Endothelial cell of umbilical vein (primary cell): ENCODE measurements around the gene GRIN3B. TPM values are rescaled to one million over a fixed set of nuclear protein-coding genes. Genes with fewer than 3 reads are reported as not detected.

ENCODE experiments used
- BruUV-seq: library from RNA; stranded (reverse); fragments of 400-500 nt; replicated peaks from 2 replicates; lab custom pipeline; 2021; lab: Mats Ljungman, UMichigan
- CTCF ChIA-PET: fragments of 300-600, 350-600 bp; sonication (Branson Sonifier 250); formaldehyde crosslinking; loops from one replicate; lab custom pipeline; 2021; ENCODE audit warnings: antibody characterized with exemption, inconsistent platforms; lab: Charles Lee
- POLR2A ChIA-PET: fragments of 300-600, 350-600 bp; sonication (Branson Sonifier 250); formaldehyde crosslinking; loops from one replicate; lab custom pipeline; 2021; ENCODE audit warnings: antibody characterized with exemption, inconsistent platforms; lab: Charles Lee
- DNase-seq: peaks from one replicate; pipeline ENCODE4 v3.0.0-alpha.2; 2011; ENCODE audit warnings: low read depth, low spot score
- FAIRE-seq: peaks from 2 replicates; lab custom pipeline; 2011; peaks lifted over from hg19 to GRCh38; lab: Jason Lieb, UNC
- H2AFZ ChIP-seq: 2 replicates; pipeline ENCODE4 v1.6.0; 2012; ENCODE audit warnings: low read depth, low read length, control low read depth, inconsistent platforms
- H3K27ac ChIP-seq: 2 replicates; pipeline ENCODE4 v1.5.1; 2011; ENCODE audit warnings: low read depth, mild to moderate bottlenecking, control low read depth, low read length, moderate library complexity; ENCODE audit not compliant: insufficient read depth
- H3K27me3 ChIP-seq, 2 experiments: 2 replicates each; pipeline versions ENCODE4 v1.6.0 to v1.6.1; 2011; ENCODE audit warnings: low read length in 2 of 2, mixed read lengths in 1 of 2; ENCODE audit not compliant: control insufficient read depth in 2 of 2, insufficient read depth in 2 of 2
- H3K36me3 ChIP-seq, 2 experiments: 2 replicates in 1 of 2; 3 replicates in 1 of 2; pipeline ENCODE4 v1.5.1; 2011; ENCODE audit warnings: low read length in 2 of 2, mild to moderate bottlenecking in 1 of 2, moderate library complexity in 1 of 2; ENCODE audit not compliant: control insufficient read depth in 2 of 2, insufficient read depth in 2 of 2; ENCODE audit errors: extremely low read depth in 1 of 2
- H3K4me1 ChIP-seq: 3 replicates; pipeline ENCODE4 v1.5.1; 2011; ENCODE audit warnings: mild to moderate bottlenecking, low read length; ENCODE audit not compliant: control insufficient read depth, insufficient read depth; ENCODE audit errors: extremely low read depth
- H3K4me2 ChIP-seq: 2 replicates; pipeline ENCODE4 v1.6.1; 2011; ENCODE audit warnings: low read length, control low read depth, mixed read lengths; ENCODE audit not compliant: insufficient read depth
- H3K4me3 ChIP-seq, 3 experiments: fragments of 200-600 bp in 1 of 3; sonication (generic), shearing (Covaris generic) in 1 of 3; replicated peaks in 1 of 3; 2 replicates each; pipeline ENCODE4 v1.5.1; 2011 to 2016; ENCODE audit warnings: control low read depth in 3 of 3, low read length in 3 of 3, mild to moderate bottlenecking in 2 of 3, inconsistent platforms in 1 of 3, low read depth in 1 of 3, moderate library complexity in 1 of 3; ENCODE audit not compliant: insufficient read depth in 1 of 3
- H3K79me2 ChIP-seq: 2 replicates; pipeline ENCODE4 v1.6.0; 2012; ENCODE audit warnings: low read length, inconsistent platforms; ENCODE audit not compliant: control insufficient read depth, insufficient read depth
- H3K9ac ChIP-seq: replicated peaks from 2 replicates; pipeline ENCODE3; 2011; ENCODE audit warnings: low read length, control low read depth; ENCODE audit not compliant: insufficient read depth; ENCODE audit errors: extremely low read depth
- H3K9me1 ChIP-seq: replicated peaks from 3 replicates; pipeline ENCODE4 v1.6.0; 2011; ENCODE audit warnings: mild to moderate bottlenecking, low read length; ENCODE audit not compliant: control insufficient read depth, insufficient read depth; ENCODE audit errors: extremely low read depth
- H3K9me3 ChIP-seq: replicated peaks from 2 replicates; pipeline ENCODE4 v1.5.1; 2012; ENCODE audit warnings: low read length, inconsistent platforms; ENCODE audit not compliant: control insufficient read depth, insufficient read depth
- H4K20me1 ChIP-seq: replicated peaks from 2 replicates; pipeline ENCODE3; 2011; ENCODE audit warnings: mild to moderate bottlenecking, low read length; ENCODE audit not compliant: control insufficient read depth, insufficient read depth; ENCODE audit errors: extremely low read depth
- EZH2 ChIP-seq: IDR thresholded peaks from 2 replicates; pipeline ENCODE4 v1.6.1; 2012; ENCODE audit warnings: borderline replicate concordance, low read depth, mild to moderate bottlenecking, moderate library complexity, low read length, inconsistent platforms; ENCODE audit not compliant: severe bottlenecking
- FOS ChIP-seq: IDR thresholded peaks from 2 replicates; pipeline ENCODE4 v1.6.1; 2011; ENCODE audit warnings: mild to moderate bottlenecking, low read length, moderate library complexity, borderline replicate concordance; ENCODE audit not compliant: insufficient read depth
- GATA2 ChIP-seq: IDR thresholded peaks from 2 replicates; pipeline ENCODE4 v1.7.0; 2011; ENCODE audit warnings: low read depth, mild to moderate bottlenecking, moderate library complexity, mixed read lengths, low read length; ENCODE audit not compliant: insufficient read length, insufficient read depth
- JUN ChIP-seq: IDR thresholded peaks from 2 replicates; pipeline ENCODE4 v1.6.1; 2011; ENCODE audit warnings: borderline replicate concordance, low read depth; ENCODE audit not compliant: insufficient read length, insufficient read depth
- MYC ChIP-seq: IDR thresholded peaks from one replicate; pipeline ENCODE4 v1.6.1; 2011; ENCODE audit warnings: mild to moderate bottlenecking, low read depth, low read length
- POLR2A ChIP-seq: IDR thresholded peaks from 2 replicates; pipeline ENCODE4 v1.6.1; 2012; ENCODE audit warnings: low read depth, mild to moderate bottlenecking, control low read depth, low read length
- POLR2AphosphoS5 ChIP-seq: IDR thresholded peaks from 2 replicates; pipeline ENCODE4 v1.6.1; 2012; ENCODE audit warnings: low read depth, mild to moderate bottlenecking, control low read depth, low read length, moderate library complexity; ENCODE audit not compliant: insufficient read depth
- dilution Hi-C: fragments of 300-500 bp; cut with MboI; formaldehyde crosslinking; loops from one replicate; pipeline ENCODE4 v1.15.0; 2019; ENCODE audit warnings: low sequenced_read_pairs; ENCODE audit not compliant: extremely low pct_ligation_motif_present
- intact Hi-C: fragments of 100-400 bp; cut with micrococcal nuclease; formaldehyde crosslinking; loops from one replicate; pipeline ENCODE4 v1.10.0; 2022
- polyA plus RNA-seq, 4 experiments: library from polyadenylated mRNA; depleted of rRNA in 3 of 4; stranded (reverse) in 3 of 4; unstranded in 1 of 4; fragments of >200 nt; gene quantifications; 2 replicates each; pipeline versions ENCODE4 v1.2.1 to v1.2.3, GENCODE V29; 2011 to 2012; ENCODE audit warnings: missing spikeins in 1 of 4
- total RNA-seq: library from RNA; stranded (reverse); gene quantifications from 2 replicates; pipeline ENCODE4 v1.2.3, GENCODE V29; 2021
- TF ChIP-seq, protein P1 (sequence below): IDR thresholded peaks from 2 replicates; pipeline ENCODE4 v1.6.1; 2011; ENCODE audit not compliant: insufficient read depth, insufficient read length
- TF ChIP-seq, protein P2 (sequence below), 2 donors: IDR thresholded peaks; 1 replicate in 1 of 2; 2 replicates in 1 of 2; pipeline ENCODE4 v1.5.1; 2011; ENCODE audit warnings: low read length in 2 of 2, mild to moderate bottlenecking in 2 of 2, moderate library complexity in 2 of 2, control low read depth in 1 of 2, inconsistent platforms in 1 of 2, low read depth in 1 of 2; ENCODE audit not compliant: insufficient read depth in 1 of 2; ENCODE audit errors: extremely low read depth in 1 of 2

Gene GRIN3B
- total and polyA plus RNA-seq, 2 donors (not counting 3 experiments of a cell fraction or from before 2014, with no cell fraction given): 0.43 to 0.82 TPM

DNA sequence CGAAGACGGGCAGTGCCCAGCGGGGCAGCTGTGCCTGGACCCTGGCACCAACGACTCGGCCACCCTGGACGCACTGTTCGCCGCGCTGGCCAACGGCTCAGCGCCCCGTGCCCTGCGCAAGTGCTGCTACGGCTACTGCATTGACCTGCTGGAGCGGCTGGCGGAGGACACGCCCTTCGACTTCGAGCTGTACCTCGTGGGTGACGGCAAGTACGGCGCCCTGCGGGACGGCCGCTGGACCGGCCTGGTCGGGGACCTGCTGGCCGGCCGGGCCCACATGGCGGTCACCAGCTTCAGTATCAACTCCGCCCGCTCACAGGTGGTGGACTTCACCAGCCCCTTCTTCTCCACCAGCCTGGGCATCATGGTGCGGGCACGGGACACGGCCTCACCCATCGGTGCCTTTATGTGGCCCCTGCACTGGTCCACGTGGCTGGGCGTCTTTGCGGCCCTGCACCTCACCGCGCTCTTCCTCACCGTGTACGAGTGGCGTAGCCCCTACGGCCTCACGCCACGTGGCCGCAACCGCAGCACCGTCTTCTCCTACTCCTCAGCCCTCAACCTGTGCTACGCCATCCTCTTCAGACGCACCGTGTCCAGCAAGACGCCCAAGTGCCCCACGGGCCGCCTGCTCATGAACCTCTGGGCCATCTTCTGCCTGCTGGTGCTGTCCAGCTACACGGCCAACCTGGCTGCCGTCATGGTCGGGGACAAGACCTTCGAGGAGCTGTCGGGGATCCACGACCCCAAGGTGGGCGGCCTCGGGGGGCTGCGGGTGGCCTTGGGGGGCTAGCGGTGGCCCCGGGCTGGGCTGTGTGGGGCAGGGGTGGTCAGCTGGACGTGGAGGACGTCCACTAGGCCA, 4.8 kb downstream of the GRIN3B start:
- no peaks in the 10 kb centered on the region for H3K4me1 ChIP-seq
- BruUV-seq: no TSS peak
- no peaks in the 10 kb centered on the region for H4K20me1 ChIP-seq
- DNase-seq (no peak), FAIRE-seq (no peak)
- H3K4me2 ChIP-seq: no peak overlapping the region
- H2AFZ ChIP-seq: no peak overlapping the region
- CTCF ChIA-PET: interaction anchor here (1.0 kb wide), 1 partner anchor 8 kb away, joined by 3 read pairs; no protein-coding TSS in a partner anchor
- H3K79me2 ChIP-seq: no peaks in the 10 kb centered on the region
- POLR2A ChIA-PET: no interaction called here
- H3K9ac ChIP-seq: no peak overlapping the region
- no peaks in the 10 kb centered on the region for H3K9me3 ChIP-seq
- TF ChIP-seq, protein P1, sequence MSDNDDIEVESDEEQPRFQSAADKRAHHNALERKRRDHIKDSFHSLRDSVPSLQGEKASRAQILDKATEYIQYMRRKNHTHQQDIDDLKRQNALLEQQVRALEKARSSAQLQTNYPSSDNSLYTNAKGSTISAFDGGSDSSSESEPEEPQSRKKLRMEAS: no peak
- no peak for TF ChIP-seq JUN
- no peaks in the 10 kb centered on the region for H3K9me1 ChIP-seq
- dilution Hi-C loops: no loop called here
- H3K27ac ChIP-seq: no peak overlapping the region
- no peak overlapping the region for H3K4me3 ChIP-seq
- intact Hi-C loops: no loop called here
- peaks cover 3 to 6% of the 10 kb centered on the region in 2 experiments for H3K27me3 ChIP-seq
- H3K36me3 ChIP-seq: peaks cover 0 to 3% of the 10 kb centered on the region in 2 experiments

DNA sequence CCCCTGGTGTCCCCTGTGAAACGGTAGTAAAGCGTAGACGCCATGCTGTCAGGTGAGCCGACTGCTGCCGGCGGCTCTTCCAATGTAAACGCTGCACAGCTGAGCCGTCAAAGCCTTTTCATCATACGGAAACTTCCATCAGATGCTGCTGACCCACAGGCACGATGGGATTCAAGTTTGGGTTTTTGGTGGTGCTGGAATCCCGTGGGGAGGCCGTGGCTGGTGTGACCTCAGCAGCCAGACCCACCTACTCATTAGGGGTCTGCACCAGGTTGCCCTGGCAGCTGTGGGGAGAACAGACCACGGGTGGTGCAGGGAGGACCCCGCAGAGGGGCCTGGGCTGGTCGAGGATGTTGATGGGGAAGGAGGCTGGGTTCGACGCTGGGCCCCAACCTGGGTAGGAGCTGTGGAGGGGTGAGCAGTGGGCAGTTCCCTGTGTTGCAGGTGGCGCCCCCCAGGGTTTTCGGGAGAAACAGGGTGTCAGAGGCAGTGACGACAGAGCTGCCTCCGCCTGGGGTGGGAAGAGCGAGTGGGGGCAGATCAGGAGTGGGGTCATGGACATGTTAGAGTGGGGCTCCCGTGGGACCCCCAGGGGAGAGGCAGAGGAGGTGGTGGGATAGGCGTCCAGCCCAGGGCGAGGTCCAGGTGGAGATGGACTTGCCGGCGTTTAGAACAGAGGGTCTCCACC, 6.6 kb downstream of the GRIN3B start:
- DNase-seq (no peak), FAIRE-seq (no peak)
- intact Hi-C loops (no loop called here), dilution Hi-C loops (no loop called here)
- TF ChIP-seq EZH2 (no peak), FOS (no peak), POLR2A (no peak), MYC (no peak), JUN (no peak), GATA2 (no peak), POLR2AphosphoS5 (no peak)
- TF ChIP-seq, protein P1: no peak
- TF ChIP-seq, protein P2, sequence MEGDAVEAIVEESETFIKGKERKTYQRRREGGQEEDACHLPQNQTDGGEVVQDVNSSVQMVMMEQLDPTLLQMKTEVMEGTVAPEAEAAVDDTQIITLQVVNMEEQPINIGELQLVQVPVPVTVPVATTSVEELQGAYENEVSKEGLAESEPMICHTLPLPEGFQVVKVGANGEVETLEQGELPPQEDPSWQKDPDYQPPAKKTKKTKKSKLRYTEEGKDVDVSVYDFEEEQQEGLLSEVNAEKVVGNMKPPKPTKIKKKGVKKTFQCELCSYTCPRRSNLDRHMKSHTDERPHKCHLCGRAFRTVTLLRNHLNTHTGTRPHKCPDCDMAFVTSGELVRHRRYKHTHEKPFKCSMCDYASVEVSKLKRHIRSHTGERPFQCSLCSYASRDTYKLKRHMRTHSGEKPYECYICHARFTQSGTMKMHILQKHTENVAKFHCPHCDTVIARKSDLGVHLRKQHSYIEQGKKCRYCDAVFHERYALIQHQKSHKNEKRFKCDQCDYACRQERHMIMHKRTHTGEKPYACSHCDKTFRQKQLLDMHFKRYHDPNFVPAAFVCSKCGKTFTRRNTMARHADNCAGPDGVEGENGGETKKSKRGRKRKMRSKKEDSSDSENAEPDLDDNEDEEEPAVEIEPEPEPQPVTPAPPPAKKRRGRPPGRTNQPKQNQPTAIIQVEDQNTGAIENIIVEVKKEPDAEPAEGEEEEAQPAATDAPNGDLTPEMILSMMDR (IDR thresholded peaks at IDR 0.05; ENCODE audit: extremely low read depth in 1 of 2, insufficient read depth in 1 of 2, low read depth in 1 of 2, low read length in 2 of 2): no peak
- Histone ChIP-seq H3K79me2 (no peaks in the 10 kb centered on the region), H2AFZ (no peak overlapping the region), H3K27ac (no peak overlapping the region), H3K36me3 (peaks cover under 1 to 6% of the 10 kb centered on the region in 2 experiments), H3K4me1 (no peaks in the 10 kb centered on the region), H3K9me1 (no peaks in the 10 kb centered on the region), H3K4me3 (no peak overlapping the region), H3K4me2 (no peak overlapping the region), H4K20me1 (no peaks in the 10 kb centered on the region), H3K9ac (no peak overlapping the region), H3K9me3 (no peaks in the 10 kb centered on the region), H3K27me3 (no peaks in the 10 kb centered on the region)
- BruUV-seq: no TSS peak
- POLR2A ChIA-PET: no interaction called here
- CTCF ChIA-PET: no interaction called here
